Mesenchymal stem cell (in vitro differentiated cells and primary cell): ENCODE measurements around the gene PIP4K2A.
A peak's percentile ranks its signal among the peaks of the same experiment; 100 is the strongest.

ENCODE experiments used
- DNase-seq: peaks from one replicate; pipeline ENCODE4 v3.0.0-alpha.2; 2013
- H2AFZ ChIP-seq: one replicate; pipeline ENCODE4 v1.6.1; 2013; ENCODE audit warnings: low read depth, mild to moderate bottlenecking, control low read depth, inconsistent platforms, low read length, moderate library complexity
- H2AK5ac ChIP-seq: 2 replicates; pipeline ENCODE4 v1.6.1; 2013; ENCODE audit warnings: low read length, moderate library complexity, mild to moderate bottlenecking, inconsistent platforms; ENCODE audit not compliant: severe bottlenecking
- H2BK120ac ChIP-seq: one replicate; pipeline ENCODE4 v1.6.1; 2013; ENCODE audit warnings: low read depth, mild to moderate bottlenecking, inconsistent platforms, low read length, moderate library complexity
- H2BK12ac ChIP-seq, 2 experiments: one replicate each; pipeline ENCODE4 v1.6.1; 2013; ENCODE audit warnings: inconsistent platforms in 2 of 2, low read length in 2 of 2, mild to moderate bottlenecking in 2 of 2, moderate library complexity in 2 of 2, control low read depth in 1 of 2
- H2BK15ac ChIP-seq: one replicate; pipeline ENCODE4 v1.6.1; 2013; ENCODE audit warnings: mild to moderate bottlenecking, low read depth, inconsistent platforms; ENCODE audit not compliant: poor library complexity, severe bottlenecking
- H2BK5ac ChIP-seq: 2 replicates; pipeline ENCODE4 v1.6.1; 2013; ENCODE audit warnings: low read depth, mild to moderate bottlenecking, low read length, control low read depth, inconsistent platforms; ENCODE audit not compliant: poor library complexity, severe bottlenecking
- H3K14ac ChIP-seq, 2 experiments: one replicate each; pipeline ENCODE4 v1.6.1; 2013; ENCODE audit warnings: inconsistent platforms in 2 of 2, low read length in 2 of 2, control low read depth in 1 of 2, mild to moderate bottlenecking in 1 of 2, moderate library complexity in 1 of 2
- H3K18ac ChIP-seq, 2 experiments: one replicate each; pipeline ENCODE4 v1.6.1; 2013; ENCODE audit warnings: inconsistent platforms in 2 of 2, low read length in 2 of 2, control low read depth in 1 of 2, low read depth in 1 of 2, mild to moderate bottlenecking in 1 of 2
- H3K23ac ChIP-seq, 2 experiments: one replicate each; pipeline ENCODE4 v1.6.1; 2013; ENCODE audit warnings: inconsistent platforms in 2 of 2, low read length in 2 of 2, mild to moderate bottlenecking in 2 of 2, moderate library complexity in 2 of 2, control low read depth in 1 of 2
- H3K27ac ChIP-seq: 2 replicates; pipeline ENCODE4 v1.5.1; 2013; ENCODE audit warnings: mild to moderate bottlenecking, moderate library complexity, low read length, control low read depth, inconsistent platforms; ENCODE audit not compliant: poor library complexity, severe bottlenecking
- H3K27me3 ChIP-seq, 2 experiments: 2 replicates each; pipeline versions ENCODE4 v1.6.1 to v1.7.0; 2013; ENCODE audit warnings: low read length in 2 of 2, mild to moderate bottlenecking in 2 of 2, moderate library complexity in 2 of 2, control low read depth in 1 of 2, inconsistent platforms in 1 of 2; ENCODE audit not compliant: control insufficient read depth in 1 of 2, insufficient read depth in 1 of 2
- H3K36me3 ChIP-seq, 2 experiments: 2 replicates each; pipeline versions ENCODE4 v1.6.1 to v1.7.0; 2013; ENCODE audit warnings: low read length in 2 of 2, control low read depth in 1 of 2, inconsistent platforms in 1 of 2, low read depth in 1 of 2, mild to moderate bottlenecking in 1 of 2; ENCODE audit not compliant: insufficient read depth in 2 of 2, control insufficient read depth in 1 of 2
- H3K4ac ChIP-seq, 2 experiments: one replicate each; pipeline ENCODE4 v1.6.1; 2013; ENCODE audit warnings: inconsistent platforms in 2 of 2, low read length in 2 of 2, mild to moderate bottlenecking in 2 of 2, moderate library complexity in 2 of 2, control low read depth in 1 of 2, low read depth in 1 of 2
- H3K4me1 ChIP-seq: 2 replicates; pipeline ENCODE4 v1.6.1; 2013; ENCODE audit warnings: low read depth, low read length, control low read depth; ENCODE audit not compliant: control insufficient read depth, insufficient read depth
- H3K4me2 ChIP-seq: 2 replicates; pipeline ENCODE4 v1.6.1; 2013; ENCODE audit warnings: low read length, mild to moderate bottlenecking, inconsistent platforms; ENCODE audit not compliant: poor library complexity, severe bottlenecking
- H3K4me3 ChIP-seq, 2 experiments: 2 replicates each; pipeline versions ENCODE4 v1.5.1 to v1.7.0; 2013; ENCODE audit warnings: low read length in 2 of 2, mild to moderate bottlenecking in 2 of 2, control low read depth in 1 of 2, low read depth in 1 of 2; ENCODE audit not compliant: insufficient read depth in 1 of 2
- H3K79me1 ChIP-seq: replicated peaks from 2 replicates; pipeline ENCODE4 v1.6.1; 2013; ENCODE audit warnings: mild to moderate bottlenecking, control low read depth, low read length, inconsistent platforms; ENCODE audit not compliant: poor library complexity, severe bottlenecking
- H3K9ac ChIP-seq: 2 replicates; pipeline ENCODE4 v1.7.0; 2013; ENCODE audit warnings: mild to moderate bottlenecking, low read length, moderate library complexity
- H3K9me3 ChIP-seq: 2 replicates; pipeline ENCODE4 v1.7.0; 2013; ENCODE audit warnings: mild to moderate bottlenecking, low read length; ENCODE audit not compliant: control insufficient read depth
- H4K8ac ChIP-seq: one replicate; pipeline ENCODE4 v1.6.1; 2013; ENCODE audit warnings: inconsistent platforms, mild to moderate bottlenecking, low read length, moderate library complexity
- H4K91ac ChIP-seq: one replicate; pipeline ENCODE4 v1.6.1; 2013; ENCODE audit warnings: mild to moderate bottlenecking, low read length, inconsistent platforms
- WGBS: methylation state at CpG from one replicate; pipeline ENCODE4 v1.1.7; 2013; ENCODE audit warnings: mixed read lengths; 5-methylcytosine and 5-hydroxymethylcytosine counted together

PIP4K2A gene

GRCh38 chr10:22717728-22718127 lies 3.4 kb upstream of the PIP4K2A start:
- WGBS = 95% methylated on average over 2 of the region's 3 CpGs

GRCh38 chr10:22716943-22717342 lies 2.6 kb upstream of the PIP4K2A start:
- H2BK15ac ChIP-seq = no peak overlapping the region
- no peak overlapping the region for H3K23ac ChIP-seq
- no peaks in the 10 kb centered on the region for H3K36me3 ChIP-seq
- no peak overlapping the region for H4K8ac ChIP-seq
- no peak overlapping the region for H3K18ac ChIP-seq
- 75% methylated on average over 4 of the region's 4 CpGs for WGBS
- no peak overlapping the region for H3K4me3 ChIP-seq
- H3K79me1 ChIP-seq = peaks cover 1% of the 10 kb centered on the region
- H2BK120ac ChIP-seq = no peak overlapping the region
- H3K4me2 ChIP-seq = no peak overlapping the region
- no peak for DNase-seq
- no peak overlapping the region for H2AK5ac ChIP-seq
- H2BK5ac ChIP-seq = no peak overlapping the region
- peaks cover 6% of the 10 kb centered on the region for H3K4me1 ChIP-seq
- no peak overlapping the region for H2BK12ac ChIP-seq
- H3K27ac ChIP-seq = no peak overlapping the region
- H3K27me3 ChIP-seq = no peaks in the 10 kb centered on the region
- H2AFZ ChIP-seq = no peak overlapping the region
- no peak overlapping the region for H3K9ac ChIP-seq
- no peak overlapping the region for H4K91ac ChIP-seq
- no peak overlapping the region for H3K14ac ChIP-seq
- no peaks in the 10 kb centered on the region for H3K9me3 ChIP-seq
- H3K4ac ChIP-seq = no peak overlapping the region

More at GRCh38 chr10:22717728-22718127, 3.4 kb upstream of the PIP4K2A start:
- Histone ChIP-seq H3K18ac (no peak overlapping the region), H3K4me1 (peaks cover 6% of the 10 kb centered on the region), H2BK120ac (no peak overlapping the region), H2AFZ (no peak overlapping the region), H3K79me1 (peaks cover 1% of the 10 kb centered on the region), H3K36me3 (no peaks in the 10 kb centered on the region), H3K4ac (no peak overlapping the region), H3K27me3 (no peaks in the 10 kb centered on the region), H3K23ac (no peak overlapping the region), H2BK12ac (no peak overlapping the region), H3K14ac (no peak overlapping the region), H3K9ac (no peak overlapping the region), H3K4me2 (no peak overlapping the region), H3K4me3 (no peak overlapping the region), H2BK5ac (no peak overlapping the region), H4K8ac (no peak overlapping the region), H2BK15ac (no peak overlapping the region), H3K9me3 (no peaks in the 10 kb centered on the region), H3K27ac (no peak overlapping the region), H2AK5ac (no peak overlapping the region), H4K91ac (no peak overlapping the region)
- DNase-seq = no peak

GRCh38 chr10:22715290-22715625 lies 880 bp upstream of the PIP4K2A start:
- no peak overlapping the region for H3K9ac ChIP-seq
- peaks cover 1% of the 10 kb centered on the region for H3K79me1 ChIP-seq
- H3K4me2 ChIP-seq = no peak overlapping the region
- no peak for DNase-seq
- H2BK15ac ChIP-seq = no peak overlapping the region
- H3K4me3 ChIP-seq = peak overlapping the region in 1 of 2 experiments; percentile 83
- peak overlapping the region in 1 of 2 experiments; percentile 98 for H2BK12ac ChIP-seq
- WGBS = 87% methylated on average over 6 of the region's 7 CpGs
- H3K4me1 ChIP-seq = peaks cover 6% of the 10 kb centered on the region
- no peak overlapping the region for H3K23ac ChIP-seq
- H3K27me3 ChIP-seq = no peaks in the 10 kb centered on the region
- no peak overlapping the region for H3K4ac ChIP-seq
- H4K8ac ChIP-seq = peak overlapping the region; percentile 97
- H3K9me3 ChIP-seq = no peaks in the 10 kb centered on the region
- H3K27ac ChIP-seq = no peak overlapping the region
- no peak overlapping the region for H3K18ac ChIP-seq
- H3K36me3 ChIP-seq = no peaks in the 10 kb centered on the region
- no peak overlapping the region for H2AK5ac ChIP-seq
- H2BK5ac ChIP-seq = no peak overlapping the region
- H2BK120ac ChIP-seq = no peak overlapping the region
- H2AFZ ChIP-seq = no peak overlapping the region
- H3K14ac ChIP-seq = no peak overlapping the region
- peak overlapping the region; percentile 9 for H4K91ac ChIP-seq

GRCh38 chr10:22713853-22714478 lies 412 bp downstream of the PIP4K2A start:
- H3K14ac ChIP-seq = peak overlapping the region in 1 of 2 experiments; percentile 99
- H3K4me1 ChIP-seq = peaks cover 9% of the 10 kb centered on the region
- H2BK120ac ChIP-seq = peak overlapping the region; percentile 97
- WGBS = under 1% methylated on average over 48 of the region's 67 CpGs
- H2BK12ac ChIP-seq = peak overlapping the region in 1 of 2 experiments; percentile 83
- peak overlapping the region; percentile 78 for H3K4me2 ChIP-seq
- no peaks in the 10 kb centered on the region for H3K9me3 ChIP-seq
- peak overlapping the region; percentile 89 to 95 for H3K4ac ChIP-seq
- no peak overlapping the region for H2BK5ac ChIP-seq
- H3K27me3 ChIP-seq = no peaks in the 10 kb centered on the region
- peak overlapping the region; percentile 76 for H4K91ac ChIP-seq
- peak overlapping the region in 1 of 2 experiments; percentile 98 for H3K23ac ChIP-seq
- no peak overlapping the region for H2AK5ac ChIP-seq
- H3K4me3 ChIP-seq = peak overlapping the region; percentile 84 to 91
- peak overlapping the region; percentile 88 for H2AFZ ChIP-seq
- H2BK15ac ChIP-seq = peak overlapping the region; percentile 44
- peaks cover 4% of the 10 kb centered on the region for H3K79me1 ChIP-seq
- peak overlapping the region; percentile 85 to 99 for H3K18ac ChIP-seq
- peak; percentile 41 for DNase-seq
- H3K9ac ChIP-seq = peak overlapping the region; percentile 93
- H4K8ac ChIP-seq = peak overlapping the region; percentile 29
- peak overlapping the region; percentile 91 for H3K27ac ChIP-seq
- H3K36me3 ChIP-seq = no peaks in the 10 kb centered on the region
